Spleen (tissue), 7 donors: ENCODE data around the gene GLRX2.

Experiments used
- POLR2A ChIP-seq, 3 donors: fragments of 450-650 bp; IDR thresholded peaks; one replicate each; pipeline ENCODE4 v1.5.1; 2017; ENCODE audit warnings: antibody characterized with exemption in 3 of 3, mild to moderate bottlenecking in 1 of 3
- POLR2AphosphoS5 ChIP-seq, 3 donors: sonication (generic); formaldehyde crosslinking; IDR thresholded peaks; one replicate each; pipeline ENCODE4 v1.5.1; 2017; ENCODE audit warnings: antibody characterized with exemption in 3 of 3
- TF ChIP-seq, protein P1 (sequence below), 11 experiments: fragments of 200-600 bp in 7 of 11; fragments of 450-650 bp in 4 of 11; sonication (generic) in 4 of 11; IDR thresholded peaks in 8 of 11; conservative IDR thresholded peaks in 3 of 11; 1 replicate in 7 of 11; 2 replicates in 4 of 11; pipeline versions ENCODE4 v1.4.0 to v1.8.0; 2016 to 2021; ENCODE audit warnings: antibody characterized with exemption in 11 of 11, inconsistent platforms in 4 of 11, mild to moderate bottlenecking in 1 of 11
- donor health status: DM: no; HTN: no; CAD: no; lungs with moderate emphysema.
- donor health status: DM: no; HTN: no; CAD: no.
- donor health status: DM: no; HTN: no; CAD: no.

DNA sequence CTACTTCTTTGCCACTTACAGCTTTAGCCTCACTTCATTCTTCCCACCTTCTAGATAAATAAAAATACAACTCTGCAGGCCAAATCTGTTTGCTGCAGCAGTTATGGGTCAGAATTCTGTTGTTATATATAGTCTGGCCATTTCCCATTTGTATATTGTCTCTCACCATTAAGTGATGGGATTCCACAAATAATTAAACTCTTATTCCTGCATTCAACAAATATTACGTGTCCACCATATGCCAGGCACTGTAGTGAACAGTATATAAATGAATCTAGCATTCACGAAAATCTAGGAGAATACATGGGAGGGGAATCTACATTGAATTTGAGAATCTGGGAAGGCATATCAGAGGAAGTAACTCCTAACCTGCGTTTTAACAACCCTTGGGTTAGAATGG, 5.7 kb upstream of the GLRX2 start:
- TF ChIP-seq, protein P1, sequence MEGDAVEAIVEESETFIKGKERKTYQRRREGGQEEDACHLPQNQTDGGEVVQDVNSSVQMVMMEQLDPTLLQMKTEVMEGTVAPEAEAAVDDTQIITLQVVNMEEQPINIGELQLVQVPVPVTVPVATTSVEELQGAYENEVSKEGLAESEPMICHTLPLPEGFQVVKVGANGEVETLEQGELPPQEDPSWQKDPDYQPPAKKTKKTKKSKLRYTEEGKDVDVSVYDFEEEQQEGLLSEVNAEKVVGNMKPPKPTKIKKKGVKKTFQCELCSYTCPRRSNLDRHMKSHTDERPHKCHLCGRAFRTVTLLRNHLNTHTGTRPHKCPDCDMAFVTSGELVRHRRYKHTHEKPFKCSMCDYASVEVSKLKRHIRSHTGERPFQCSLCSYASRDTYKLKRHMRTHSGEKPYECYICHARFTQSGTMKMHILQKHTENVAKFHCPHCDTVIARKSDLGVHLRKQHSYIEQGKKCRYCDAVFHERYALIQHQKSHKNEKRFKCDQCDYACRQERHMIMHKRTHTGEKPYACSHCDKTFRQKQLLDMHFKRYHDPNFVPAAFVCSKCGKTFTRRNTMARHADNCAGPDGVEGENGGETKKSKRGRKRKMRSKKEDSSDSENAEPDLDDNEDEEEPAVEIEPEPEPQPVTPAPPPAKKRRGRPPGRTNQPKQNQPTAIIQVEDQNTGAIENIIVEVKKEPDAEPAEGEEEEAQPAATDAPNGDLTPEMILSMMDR (IDR thresholded peaks at IDR 0.05 in 8 of 11, conservative IDR thresholded peaks at IDR 0.05 in 3 of 11), result no peak
- no peak for TF ChIP-seq POLR2A (IDR thresholded peaks at IDR 0.05)
- no peak for TF ChIP-seq POLR2AphosphoS5 (IDR thresholded peaks at IDR 0.05)
